Measurements from ENCODE around the gene RGS3. TPM values are rescaled to one million over a fixed set of nuclear protein-coding genes. Genes with fewer than 3 reads are reported as not detected.
A peak's percentile ranks its signal among the peaks of the same experiment; 100 is the strongest.

Gene RGS3
- total RNA-seq, 2 donors from 2014 or later = 25.7 to 96.9 TPM

DNA sequence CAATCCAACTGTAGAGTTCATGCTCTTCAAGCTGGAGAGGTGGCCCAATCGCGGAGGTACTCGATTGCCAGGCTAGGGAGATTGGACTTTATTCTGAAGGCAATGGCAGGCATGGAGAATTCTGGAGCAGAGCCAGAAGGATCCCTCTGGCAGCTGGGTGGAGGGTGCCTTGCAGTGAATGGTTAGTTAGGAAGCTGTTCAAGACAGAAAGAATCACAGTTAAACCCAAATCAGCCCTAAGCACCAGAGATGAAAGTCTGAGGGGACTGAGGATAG is 182.4 kb downstream of the RGS3 start:
- no peak for TF ChIP-seq POLR2A (IDR thresholded peaks at IDR 0.05)
- TF ChIP-seq, protein P1, sequence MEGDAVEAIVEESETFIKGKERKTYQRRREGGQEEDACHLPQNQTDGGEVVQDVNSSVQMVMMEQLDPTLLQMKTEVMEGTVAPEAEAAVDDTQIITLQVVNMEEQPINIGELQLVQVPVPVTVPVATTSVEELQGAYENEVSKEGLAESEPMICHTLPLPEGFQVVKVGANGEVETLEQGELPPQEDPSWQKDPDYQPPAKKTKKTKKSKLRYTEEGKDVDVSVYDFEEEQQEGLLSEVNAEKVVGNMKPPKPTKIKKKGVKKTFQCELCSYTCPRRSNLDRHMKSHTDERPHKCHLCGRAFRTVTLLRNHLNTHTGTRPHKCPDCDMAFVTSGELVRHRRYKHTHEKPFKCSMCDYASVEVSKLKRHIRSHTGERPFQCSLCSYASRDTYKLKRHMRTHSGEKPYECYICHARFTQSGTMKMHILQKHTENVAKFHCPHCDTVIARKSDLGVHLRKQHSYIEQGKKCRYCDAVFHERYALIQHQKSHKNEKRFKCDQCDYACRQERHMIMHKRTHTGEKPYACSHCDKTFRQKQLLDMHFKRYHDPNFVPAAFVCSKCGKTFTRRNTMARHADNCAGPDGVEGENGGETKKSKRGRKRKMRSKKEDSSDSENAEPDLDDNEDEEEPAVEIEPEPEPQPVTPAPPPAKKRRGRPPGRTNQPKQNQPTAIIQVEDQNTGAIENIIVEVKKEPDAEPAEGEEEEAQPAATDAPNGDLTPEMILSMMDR (IDR thresholded peaks at IDR 0.05) = no peak
- Histone ChIP-seq H3K27me3 (no peaks in the 10 kb centered on the region), H3K4me3 (no peak overlapping the region), H3K27ac (no peak overlapping the region), H3K4me1 (no peaks in the 10 kb centered on the region), H3K9me3 (no peaks in the 10 kb centered on the region), H3K36me3 (replicated peaks in 1 of 2; ENCODE audit: insufficient read depth in 1 of 2, low read depth in 2 of 2) (no peaks in the 10 kb centered on the region)
- 41 to 75% methylated on average over 3 of the region's 3 CpGs for WGBS, 2 donors
- peak in 1 of 4 donors; percentile 4 for DNase-seq
- ATAC-seq = no peak
- intact Hi-C loops (cut with DNase I) = no loop called here

DNA sequence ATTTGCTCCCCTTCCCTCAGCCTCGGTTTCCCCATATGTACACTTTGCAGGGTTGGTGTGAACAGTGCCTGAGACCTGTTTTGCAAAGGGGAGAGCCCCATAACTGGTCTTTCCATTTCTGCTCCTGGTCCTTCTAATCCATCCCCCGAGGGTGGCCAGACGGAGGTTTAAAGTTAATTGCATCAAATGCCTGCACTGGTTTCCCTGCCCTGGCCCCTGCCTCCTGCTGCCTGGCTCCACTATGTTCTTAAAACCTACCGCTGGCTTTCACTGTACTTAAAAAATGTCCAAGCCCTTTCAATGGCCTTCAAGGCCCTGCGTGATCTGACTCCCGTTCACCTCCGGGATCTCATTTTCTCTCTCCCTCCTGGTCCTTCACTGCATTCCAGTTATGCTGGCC is 183.0 kb downstream of the RGS3 start:
- WGBS, 2 donors = 84 to 90% methylated on average over 7 of the region's 7 CpGs
- TF ChIP-seq POLR2A (IDR thresholded peaks at IDR 0.05) = no peak
- TF ChIP-seq, protein P1 (IDR thresholded peaks at IDR 0.05) = no peak
- peak in 1 of 4 donors; percentile 0 for DNase-seq

More for the DNA sequence above, 183.0 kb downstream of the RGS3 start:
- intact Hi-C loops (cut with DNase I) = no loop called here
- Histone ChIP-seq H3K4me3 (no peak overlapping the region), H3K4me1 (no peaks in the 10 kb centered on the region), H3K27me3 (no peaks in the 10 kb centered on the region), H3K36me3 (replicated peaks in 1 of 2; ENCODE audit: insufficient read depth in 1 of 2, low read depth in 2 of 2) (no peaks in the 10 kb centered on the region), H3K9me3 (no peaks in the 10 kb centered on the region), H3K27ac (no peak overlapping the region)
- no peak for ATAC-seq

Other genes with a start within 250 kb of the RGS3 start
- gene FKBP15, start 242.4 kb upstream of the RGS3 start, total RNA-seq = 10 to 100 TPM; 15.8 to 21.3 TPM
- gene SLC31A1, start 242.2 kb upstream of the RGS3 start, total RNA-seq = 1 to 10 TPM; 6.7 to 7.9 TPM
- gene CDC26, start 188.2 kb upstream of the RGS3 start, total RNA-seq = 10 to 100 TPM; 21.3 to 27.0 TPM
- 10 to 100 TPM in 1 of 2 donors, 1 to 10 TPM in 1; 5.6 to 10.1 TPM for gene PRPF4, start 188.1 kb upstream of the RGS3 start, total RNA-seq
- gene RNF183, start 160.4 kb upstream of the RGS3 start, total RNA-seq = not detected
- gene WDR31, start 123.5 kb upstream of the RGS3 start, total RNA-seq = 1 to 10 TPM; 1.0 to 2.3 TPM
- gene BSPRY, start 114.2 kb upstream of the RGS3 start, total RNA-seq = 10 to 100 TPM; 27.0 to 47.0 TPM
- 10 to 100 TPM; 38.9 to 51.9 TPM for gene HDHD3, start 86.7 kb upstream of the RGS3 start, total RNA-seq
- gene ALAD, start 62.4 kb upstream of the RGS3 start, total RNA-seq = 10 to 100 TPM; 42.5 to 44.1 TPM
- 10 to 100 TPM; 13.8 to 17.6 TPM for gene POLE3, start 53.1 kb upstream of the RGS3 start, total RNA-seq
- 1 to 10 TPM in 1 of 2 donors, not detected in 1; 1.6 TPM for gene C9orf43, start 53.0 kb upstream of the RGS3 start, total RNA-seq